AG08396 (cell line): Measurements from ENCODE around the gene LRRC25.

Source experiments
- DNase-seq: peaks from one replicate; pipeline ENCODE4 v3.0.0; 2012; ENCODE audit warnings: low spot score, mixed read lengths

Gene LRRC25

DNA sequence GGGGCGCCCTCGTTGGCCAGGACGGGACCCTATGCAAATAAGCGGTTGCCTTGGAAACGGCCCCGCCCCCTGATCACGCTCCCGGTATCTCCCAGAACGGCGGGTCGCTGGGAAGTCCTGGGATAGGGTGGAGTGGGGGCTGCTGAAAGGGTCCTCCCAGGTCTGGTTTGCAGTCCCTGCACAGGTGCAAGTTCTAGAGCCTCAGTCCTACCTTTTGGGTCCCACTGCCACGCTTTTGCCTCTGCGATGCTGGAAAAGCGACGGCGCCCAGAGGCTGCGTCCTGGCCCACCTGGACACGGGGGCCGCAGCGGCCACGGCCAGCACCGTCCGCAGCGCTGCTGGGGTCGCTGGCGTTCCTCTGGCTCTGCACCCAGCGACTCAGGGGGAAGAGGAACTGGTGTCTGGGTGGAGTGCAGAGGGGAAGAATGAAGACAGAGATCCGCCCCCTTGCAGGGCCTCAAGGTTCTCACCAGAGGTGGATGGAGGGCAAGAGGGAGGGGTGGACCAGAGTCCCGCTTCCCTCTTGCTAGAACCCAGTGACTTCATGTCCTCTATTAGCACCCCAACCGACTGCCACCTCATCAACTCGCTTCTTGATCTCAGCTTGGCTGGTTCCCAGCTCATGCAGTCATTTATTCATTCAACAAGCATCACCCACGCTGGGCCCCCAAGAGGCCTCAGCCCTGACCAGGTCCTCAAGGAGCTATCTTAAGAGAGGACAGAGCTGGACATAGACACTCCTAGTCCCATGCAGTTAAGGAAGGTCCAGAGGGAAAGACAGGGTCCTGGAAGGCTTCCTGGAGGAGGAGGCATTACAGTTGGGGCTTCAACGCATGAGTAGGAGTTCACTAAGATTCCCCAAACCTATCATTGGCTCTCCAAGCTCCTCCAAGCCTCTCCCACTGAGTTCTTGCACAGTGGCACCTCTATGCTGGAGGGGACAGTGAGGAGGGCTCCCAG lies at the start of gene LRRC25:
TSS of gene LRRC25 (minus strand) at position 381 of the 961 bp plus-strand sequence. CDS start 659 bp downstream, outside the sequence.
- no peak for DNase-seq

DNA sequence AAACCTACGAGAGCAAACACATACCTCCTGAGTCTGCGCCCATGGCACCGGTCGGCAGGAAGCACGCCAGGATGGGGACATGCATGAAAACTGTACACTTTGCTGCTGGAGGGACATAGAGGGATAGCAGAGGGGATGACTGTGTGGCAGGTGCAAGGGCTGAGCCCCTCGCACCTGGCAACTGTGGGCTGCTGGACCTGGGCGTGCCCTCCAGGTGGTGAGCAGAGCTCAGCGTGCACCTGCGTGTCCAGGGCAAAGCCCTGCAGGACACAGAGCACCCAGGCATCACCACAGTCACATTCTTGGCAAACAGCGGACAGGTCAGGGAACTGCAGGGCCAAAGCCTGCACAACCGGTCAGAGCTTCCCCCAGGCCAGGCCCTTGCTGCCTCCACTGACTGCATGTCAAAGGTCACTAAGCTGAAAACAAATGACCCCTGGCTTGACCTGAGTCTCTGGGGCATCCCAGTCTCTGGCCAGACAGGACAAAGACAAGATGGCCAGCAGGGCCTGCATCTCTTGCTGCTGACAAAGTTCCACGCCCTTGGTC lies 49.5 kb upstream of the LRRC25 start:
- DNase-seq, result no peak

DNA sequence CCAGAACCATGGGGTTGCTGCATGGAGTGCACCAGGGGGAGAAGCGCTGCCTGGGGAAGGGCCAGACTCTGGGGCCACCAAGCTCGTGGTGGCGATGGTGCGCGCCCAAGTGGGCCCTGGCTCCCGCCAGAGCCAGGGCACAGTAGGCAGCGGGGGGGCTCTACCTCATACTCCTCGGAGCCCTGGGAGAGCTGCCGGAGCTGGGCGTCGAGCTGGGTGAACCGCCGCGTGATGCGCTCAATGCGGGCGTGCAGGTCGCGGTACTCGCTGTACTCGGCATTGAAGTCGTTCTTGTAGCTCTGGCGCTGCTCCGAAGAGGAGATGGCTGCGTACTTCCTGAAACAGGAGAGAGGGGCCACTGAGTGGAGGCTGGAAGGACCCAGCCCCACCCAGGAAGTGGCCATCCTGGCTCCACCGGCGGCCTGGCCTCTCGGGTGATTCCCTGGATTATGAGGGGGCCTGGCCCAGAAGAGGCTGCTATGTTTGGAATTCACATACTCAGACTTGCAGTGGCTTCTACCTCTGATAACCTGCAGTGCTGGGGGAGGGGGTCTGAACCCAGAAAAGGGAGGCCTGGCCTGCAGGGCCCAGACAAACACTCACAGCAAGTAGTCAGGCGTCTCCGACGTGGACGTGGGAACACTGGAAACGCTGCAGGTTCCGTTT lies 48.9 kb upstream of the LRRC25 start:
- no peak for DNase-seq

DNA sequence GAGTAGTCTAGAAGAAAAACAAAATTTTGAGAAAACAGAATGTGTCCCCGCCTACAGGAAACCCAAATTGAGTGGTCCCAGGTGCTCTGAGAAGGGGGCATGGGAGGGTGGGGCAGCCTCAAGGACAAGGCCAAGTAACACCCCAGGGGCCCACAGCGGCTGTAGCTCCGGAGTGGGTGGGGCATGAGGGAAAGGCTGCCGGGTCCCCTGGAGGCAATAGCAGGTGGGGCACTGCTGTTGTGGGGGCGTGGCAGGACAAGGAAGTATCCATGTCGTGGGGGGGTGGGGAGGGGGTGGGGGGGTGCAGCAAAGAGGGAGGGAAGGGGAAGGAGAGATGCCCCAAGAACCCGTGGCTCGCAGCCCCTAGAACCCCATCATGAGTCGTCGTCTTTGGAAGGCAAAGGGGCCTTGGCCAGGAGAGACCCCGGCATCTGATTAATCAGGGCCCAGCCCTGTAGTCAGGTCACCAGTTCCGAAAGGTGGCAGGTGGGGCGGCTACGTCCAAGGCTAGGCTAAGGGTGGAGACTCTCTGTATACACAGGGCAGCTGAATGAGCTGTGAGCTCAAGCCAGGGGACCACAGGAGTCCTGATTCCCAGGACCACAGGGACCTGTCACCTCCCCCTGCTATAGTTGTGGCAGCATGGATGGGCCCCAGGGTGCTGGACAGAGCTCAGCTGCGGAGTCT lies 48.0 kb upstream of the LRRC25 start:
- DNase-seq, result no peak

DNA sequence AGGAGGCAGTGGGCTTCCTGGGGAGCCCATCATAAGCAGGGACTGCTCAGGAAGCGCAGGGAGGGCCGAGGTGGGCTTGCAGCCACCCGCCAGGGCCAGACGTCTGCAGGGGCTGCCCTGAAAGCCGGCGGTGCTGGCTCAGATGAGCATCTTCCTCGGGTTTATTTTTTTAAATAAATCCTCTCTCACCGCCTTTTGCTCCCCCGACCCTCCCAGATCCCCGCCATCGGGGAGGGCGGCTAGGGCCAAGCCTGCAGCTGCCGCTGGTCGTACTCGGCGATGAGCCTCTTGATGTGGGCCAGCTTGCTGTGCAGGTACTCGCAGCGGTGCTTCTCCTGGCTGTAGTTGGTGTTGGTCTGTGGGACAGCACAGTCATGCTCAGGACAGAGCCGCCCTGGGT lies 47.1 kb upstream of the LRRC25 start:
- DNase-seq, result no peak

DNA sequence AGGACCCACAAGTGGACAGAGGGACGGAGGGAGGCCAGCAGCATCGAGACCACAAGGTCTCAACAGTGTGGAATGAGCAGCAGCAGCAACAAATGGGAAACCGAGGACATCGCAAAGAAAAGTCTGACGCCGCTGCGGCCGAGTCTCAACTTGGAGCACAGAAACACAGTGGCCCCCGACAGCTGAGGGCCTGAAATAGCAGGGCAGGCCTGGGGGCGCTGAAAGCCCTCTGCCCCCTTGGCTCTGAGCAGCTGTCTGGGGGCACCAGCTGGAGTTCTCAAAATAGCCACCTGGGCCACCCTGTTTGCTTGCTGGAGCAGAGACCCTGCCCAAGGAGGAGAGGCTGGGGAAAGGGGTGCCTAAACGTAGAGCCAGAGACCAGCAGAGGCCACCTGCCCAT lies 46.4 kb upstream of the LRRC25 start:
- no peak for DNase-seq

DNA sequence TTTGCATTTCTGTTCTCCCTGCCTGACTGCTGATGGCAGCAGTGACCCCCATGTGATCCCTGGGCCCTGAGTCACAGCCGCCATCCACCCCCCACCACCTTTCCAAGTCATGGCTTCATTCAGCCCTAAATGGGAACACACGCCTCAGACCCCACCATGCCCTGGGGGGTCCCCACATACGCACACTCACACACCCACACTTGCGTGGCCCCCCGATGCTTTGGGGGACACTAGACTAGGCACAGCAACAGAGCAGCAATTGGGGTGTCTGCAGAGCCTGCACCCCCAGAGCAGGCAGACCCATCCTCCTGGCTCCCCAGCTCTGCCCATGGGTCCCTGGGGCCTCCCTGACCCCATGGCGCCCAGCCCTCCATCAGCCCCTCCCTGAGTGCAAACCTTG lies 46.0 kb upstream of the LRRC25 start:
- DNase-seq, result no peak

DNA sequence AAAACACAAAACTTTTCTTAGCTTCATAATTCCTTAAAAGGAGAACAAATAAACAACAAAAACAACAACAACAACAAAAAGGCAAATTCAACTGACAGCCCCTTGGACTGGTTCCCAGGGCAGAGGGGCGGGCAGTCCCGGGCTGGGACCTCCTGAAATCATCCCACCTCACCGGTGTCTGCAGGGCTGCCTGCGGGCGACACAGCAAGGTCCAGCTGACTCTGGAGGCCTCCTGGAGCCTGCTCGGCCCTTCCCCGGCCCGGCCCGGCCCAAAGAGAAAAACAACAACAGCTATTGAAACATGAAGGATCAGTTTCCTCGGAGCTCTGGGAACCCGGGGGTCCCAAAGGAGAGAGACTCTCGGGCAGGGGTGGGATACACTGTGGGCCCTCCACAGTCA lies 45.5 kb upstream of the LRRC25 start:
- no peak for DNase-seq

DNA sequence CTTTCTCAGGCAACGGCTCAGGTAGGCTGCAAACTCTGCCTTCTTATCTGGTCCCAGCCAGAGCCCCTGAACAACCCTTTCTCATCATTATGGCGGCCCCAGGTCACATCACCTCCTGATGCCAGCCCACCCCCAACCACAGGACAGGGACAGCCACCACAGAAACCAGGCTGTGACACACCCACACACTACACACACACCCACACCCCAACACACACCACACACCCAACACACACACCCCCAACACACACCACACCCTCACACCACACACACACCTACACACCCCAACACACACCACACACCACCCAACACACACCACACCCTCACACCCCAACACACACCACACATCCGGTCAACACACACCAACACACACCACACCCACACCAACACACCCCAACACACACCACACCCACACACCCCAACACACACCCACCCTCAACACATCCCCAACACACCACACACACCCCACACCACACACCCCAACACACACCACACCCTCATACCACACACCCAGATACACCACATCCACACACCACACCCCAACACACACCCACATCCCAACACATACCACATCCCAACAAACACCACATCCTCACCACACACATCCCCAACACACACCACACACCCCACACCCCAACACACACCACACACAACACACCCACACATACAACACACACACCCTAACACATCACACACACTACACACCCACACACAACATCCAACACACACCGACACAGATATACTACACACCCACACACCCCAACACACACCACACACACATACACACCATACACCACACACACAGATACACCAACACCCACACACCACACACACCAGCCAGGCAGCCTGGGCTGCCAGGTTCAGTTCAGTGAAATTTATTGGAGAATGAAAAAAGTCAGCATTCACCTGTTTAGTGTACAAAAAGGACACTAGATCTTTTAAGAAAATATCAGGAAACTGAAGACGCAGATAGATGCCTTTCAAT lies 44.7 kb upstream of the LRRC25 start:
- no peak for DNase-seq

DNA sequence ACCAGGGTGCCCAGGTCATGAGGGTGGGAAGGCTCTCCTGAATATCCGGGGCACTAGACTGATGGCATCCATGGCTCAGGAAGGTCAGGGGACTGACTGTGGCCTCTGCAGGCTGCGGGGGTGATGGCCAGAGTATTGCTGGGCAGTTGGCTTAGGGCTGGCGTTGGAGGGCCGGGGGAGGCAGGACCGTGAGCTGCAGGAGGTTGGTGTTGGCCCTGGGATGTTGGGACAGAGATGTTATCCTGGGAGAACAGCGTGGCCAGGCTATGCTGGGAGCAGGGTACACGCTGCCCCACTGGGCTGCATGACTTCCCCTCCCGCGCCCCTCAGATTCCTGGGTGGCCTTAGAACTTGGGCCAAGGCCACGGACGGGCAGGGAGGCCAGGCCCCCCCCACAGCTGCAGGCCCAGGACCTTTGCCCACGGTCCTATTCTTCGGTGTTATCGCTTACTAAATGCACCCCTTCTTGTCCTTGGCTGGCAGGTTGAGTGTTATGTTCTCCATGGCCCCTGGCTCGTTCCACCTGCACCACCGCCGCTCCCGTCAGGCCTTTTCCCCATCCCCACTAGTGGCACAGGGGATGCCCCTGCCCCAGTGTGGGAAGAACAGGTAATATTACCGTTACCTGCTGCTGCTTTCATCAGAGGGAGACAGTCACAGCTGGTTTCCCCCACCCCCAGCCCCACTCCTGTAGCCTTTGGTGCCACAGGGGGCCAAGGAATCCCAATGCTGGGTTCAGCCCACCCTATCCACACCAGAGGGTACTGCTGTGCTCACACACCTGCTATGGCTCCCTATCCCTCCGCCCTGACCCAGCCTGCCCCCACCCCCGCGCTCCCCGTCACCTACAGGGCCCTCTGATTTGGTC lies 43.7 kb upstream of the LRRC25 start:
- DNase-seq, result no peak

DNA sequence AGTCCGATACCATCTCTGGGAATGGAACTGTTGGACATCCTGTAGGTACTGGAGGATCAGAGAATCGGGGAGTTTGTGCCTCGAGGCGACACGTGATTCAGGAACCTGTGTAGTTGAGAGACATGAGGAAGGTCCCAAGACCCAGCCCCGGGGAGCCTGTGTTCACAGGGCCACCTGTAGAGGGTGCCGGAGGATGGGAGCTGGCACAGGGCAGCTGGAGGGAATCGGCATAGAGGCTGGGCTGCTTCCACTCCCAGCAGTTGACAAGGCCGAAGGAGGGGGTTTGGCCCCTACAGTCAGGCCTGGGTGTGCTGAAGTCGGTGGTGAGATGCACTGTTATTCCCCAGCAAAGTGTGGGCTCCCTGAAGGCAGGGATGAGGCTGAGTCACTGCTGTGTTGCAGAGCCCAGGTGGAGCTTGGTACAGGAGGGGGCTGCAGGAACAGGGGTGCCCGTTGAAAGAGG lies 43.0 kb upstream of the LRRC25 start:
- DNase-seq, result no peak

DNA sequence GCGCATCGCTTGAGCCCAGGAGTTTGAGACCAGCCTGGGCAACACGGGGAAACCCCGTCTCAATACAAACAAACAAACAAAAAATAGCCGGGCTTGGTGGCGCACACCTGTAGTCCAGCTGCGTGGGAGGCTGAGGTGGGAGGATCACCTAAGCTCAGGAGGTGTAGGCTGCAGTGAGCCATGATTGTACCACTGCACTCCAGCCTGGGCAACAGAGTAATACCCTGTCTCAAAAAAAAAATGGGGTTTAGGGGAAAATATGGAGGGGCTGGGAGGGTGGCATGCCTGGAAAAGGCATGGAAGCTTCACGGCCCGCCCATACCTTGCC lies 42.5 kb upstream of the LRRC25 start:
- DNase-seq, result no peak

DNA sequence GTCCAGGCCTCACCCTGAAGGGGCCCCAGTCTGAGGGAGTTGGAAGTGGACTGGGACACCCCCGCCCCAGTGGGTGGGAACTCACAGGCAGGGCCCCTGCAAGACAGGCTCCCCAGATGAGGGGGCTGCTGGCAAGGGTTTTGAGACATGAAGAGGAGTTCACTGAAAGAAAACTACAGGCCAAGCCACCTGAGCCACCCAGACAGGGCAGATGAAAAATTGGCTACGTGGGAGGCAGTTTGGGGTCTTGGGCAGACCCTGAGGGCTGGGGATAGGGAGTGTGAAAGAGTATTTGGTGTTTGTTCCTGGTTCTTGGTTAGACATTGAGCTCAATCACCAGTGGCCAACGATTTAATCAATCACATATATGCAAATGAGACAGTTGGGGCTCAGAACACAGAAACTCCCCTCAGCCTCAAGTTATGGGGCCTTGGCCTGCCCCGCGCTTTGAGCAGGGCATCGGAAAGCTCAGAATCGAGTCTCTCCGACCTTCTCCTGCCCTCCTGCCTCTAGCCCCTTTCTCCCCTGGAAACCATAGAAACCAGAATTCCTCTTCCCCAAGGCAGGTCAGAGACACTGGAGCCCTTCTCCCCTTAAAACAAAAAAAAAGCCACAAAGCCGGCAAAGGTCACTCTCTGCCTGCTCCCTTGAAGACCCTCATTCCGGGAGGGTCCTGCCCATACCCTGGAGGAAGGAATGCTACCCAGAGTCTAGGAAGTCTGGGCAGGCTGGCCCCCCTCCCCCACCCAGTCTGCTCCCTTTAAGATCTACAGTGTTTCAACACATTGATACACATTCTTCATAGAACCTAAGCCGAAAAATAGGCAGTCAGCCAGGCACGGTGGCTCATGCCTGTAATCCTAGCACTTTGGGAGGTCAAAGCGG lies 41.8 kb upstream of the LRRC25 start:
- DNase-seq, result peak; percentile 65

DNA sequence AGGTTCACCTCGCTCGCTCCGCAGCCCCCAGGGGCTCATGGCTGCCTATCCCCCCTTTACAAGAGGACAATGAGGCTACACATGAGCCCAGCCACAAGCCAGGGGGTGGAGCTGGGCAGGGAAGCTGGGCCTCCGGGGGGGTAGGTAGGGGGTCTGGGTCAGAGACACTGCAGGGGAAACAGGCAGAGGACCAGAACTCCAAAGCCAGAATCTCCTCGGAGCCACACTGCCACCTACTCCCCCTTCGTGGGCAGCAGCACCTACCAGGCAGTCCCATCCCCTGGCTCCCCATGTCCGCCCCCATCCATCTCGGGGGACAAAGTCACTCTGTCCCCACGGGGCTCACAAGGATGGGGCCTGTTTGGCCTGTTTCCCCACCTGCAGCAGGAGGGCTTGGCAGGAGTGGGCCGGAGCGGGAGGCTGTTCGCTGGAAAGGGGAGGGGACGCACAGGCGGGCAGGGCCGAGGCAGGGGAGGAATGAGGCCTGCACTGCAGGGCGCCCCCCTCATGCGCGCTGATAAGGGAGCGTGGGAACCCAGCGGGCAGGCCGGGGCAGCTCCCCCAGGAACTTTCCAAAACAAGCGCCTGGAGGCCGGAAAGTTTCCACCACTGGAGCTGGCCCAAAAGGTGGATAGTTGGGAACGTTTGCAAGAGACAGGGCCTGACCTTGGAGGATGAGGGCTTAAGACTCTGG lies 41.1 kb upstream of the LRRC25 start:
- DNase-seq, result no peak

DNA sequence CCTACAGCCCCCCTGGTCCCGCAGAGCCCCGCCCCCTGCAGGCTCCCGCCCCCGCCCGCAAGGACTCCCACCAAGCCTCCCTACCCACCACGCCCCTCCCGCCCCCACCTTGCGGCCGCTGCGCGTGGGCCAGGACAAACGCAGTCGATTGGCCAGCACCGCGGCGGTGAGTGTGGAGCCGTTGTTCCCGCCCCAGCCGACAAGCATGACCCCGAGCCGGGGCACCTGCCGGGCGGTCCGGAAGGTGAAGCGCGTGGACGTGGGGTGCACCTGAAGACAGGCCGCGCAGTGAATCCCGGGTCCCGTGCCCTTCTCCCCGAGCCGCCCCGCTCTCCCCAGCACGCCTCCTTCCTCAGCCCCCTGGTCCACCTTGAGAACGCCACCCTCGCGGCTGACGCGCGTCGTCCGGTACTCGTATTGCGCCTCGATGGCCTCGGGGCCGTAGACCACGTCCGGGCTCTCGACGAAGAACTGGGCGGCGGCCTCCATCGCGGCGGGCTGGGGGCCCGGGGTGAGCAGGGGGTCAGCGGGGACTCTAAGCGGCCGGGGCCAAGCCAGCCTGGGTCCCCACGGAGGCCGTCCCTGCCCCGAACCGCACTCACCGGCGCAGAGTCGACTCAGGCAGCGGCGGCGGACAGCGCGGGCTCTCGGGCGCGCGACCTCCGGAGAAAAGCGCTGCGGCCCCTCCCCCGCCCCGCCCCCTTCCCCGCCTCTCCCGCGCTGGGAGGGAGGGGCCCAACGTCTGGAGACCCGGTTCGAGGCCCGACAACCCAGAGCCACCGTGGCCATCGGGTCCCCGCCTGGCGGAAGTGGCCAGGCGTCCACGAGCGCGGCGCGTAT lies 40.3 kb upstream of the LRRC25 start, which contains the start of gene ISYNA1:
TSS of gene ISYNA1 (minus strand) at position 643 of the 840 bp plus-strand sequence. CDS start at position 489, 154 bp downstream.
- peak; percentile 70 for DNase-seq

DNA sequence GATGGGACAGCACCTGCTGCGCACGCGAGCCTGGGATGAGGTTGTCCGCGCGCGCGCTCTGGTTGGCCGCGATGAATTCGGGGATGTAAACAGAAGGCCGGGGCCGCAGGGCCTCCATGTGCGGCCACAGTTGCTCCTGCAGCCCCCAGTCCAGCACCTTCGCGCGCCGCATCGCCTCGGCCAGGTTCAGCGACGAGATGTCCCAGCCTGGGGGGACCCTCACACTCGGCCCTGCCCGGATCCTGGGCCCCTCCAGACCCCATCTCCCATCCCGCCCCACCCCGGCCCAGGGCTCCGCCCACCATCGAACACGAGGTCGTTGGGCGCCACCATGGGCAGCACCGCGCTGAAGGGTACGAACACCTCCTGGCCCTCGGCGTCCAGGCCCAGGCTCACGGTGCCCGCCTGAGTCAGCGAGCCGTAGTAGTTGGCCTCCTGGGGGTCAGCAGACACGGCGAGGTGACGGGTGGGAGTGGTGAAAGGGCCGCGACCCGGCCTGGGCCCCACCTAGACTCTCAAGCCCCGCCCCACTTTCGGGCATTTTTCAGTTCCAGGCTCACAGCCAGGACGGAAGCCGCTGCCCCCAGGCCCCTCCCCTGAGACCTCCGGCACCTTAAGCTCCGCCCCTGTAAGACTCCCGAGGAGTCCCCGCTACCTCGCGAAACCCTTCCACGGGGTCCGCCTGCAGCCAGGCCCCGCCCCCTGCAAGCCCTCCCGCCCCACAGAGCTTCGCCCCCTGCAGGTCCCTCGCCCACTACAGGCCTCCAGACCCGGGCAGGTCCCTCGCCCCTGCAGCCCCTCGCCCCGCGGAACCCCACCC lies 39.5 kb upstream of the LRRC25 start:
- DNase-seq, result peak; percentile 88
